ENCODE measurements around the gene C1orf35.

Gene C1orf35

DNA sequence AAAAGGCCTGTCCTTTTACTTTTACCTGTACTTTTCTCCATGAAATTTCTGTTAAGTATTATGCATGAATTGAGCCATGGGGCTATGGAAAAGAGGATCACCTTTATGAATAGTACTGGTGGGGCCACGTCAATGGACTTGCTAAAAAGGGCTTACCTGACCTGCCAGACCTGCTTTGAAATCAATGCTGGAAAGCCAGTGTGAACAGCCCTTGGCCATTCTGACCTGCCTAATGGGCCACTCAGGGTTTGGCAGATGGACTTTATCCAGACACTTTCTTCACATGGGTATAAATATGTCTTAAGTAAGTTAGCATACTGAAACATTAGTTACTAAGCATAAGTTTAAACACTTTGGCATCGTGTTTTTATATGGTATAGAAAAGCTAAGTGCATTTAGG lies 28.6 kb upstream of the C1orf35 start:
- in situ Hi-C loops (cut with MboI; ENCODE audit: low pct_unique_long_range_greater_than_20kb, low sequenced_read_pairs, unreplicated experiment), result no loop called here
- no peak for DNase-seq (ENCODE audit: low spot score)
- no peak for TF ChIP-seq CTCF (IDR thresholded peaks at IDR 0.05; ENCODE audit: extremely low read depth, insufficient read depth, missing control alignments)

- DNase-seq (ENCODE audit: low spot score), result no peak
- in situ Hi-C loops (cut with MboI; ENCODE audit: low pct_unique_long_range_greater_than_20kb, low sequenced_read_pairs, unreplicated experiment), result no loop called here
- TF ChIP-seq CTCF (IDR thresholded peaks at IDR 0.05; ENCODE audit: extremely low read depth, insufficient read depth, missing control alignments), result no peak
Observed at GRCh38 chr1:228125185-228125584, 22.1 kb upstream of the C1orf35 start.

DNA sequence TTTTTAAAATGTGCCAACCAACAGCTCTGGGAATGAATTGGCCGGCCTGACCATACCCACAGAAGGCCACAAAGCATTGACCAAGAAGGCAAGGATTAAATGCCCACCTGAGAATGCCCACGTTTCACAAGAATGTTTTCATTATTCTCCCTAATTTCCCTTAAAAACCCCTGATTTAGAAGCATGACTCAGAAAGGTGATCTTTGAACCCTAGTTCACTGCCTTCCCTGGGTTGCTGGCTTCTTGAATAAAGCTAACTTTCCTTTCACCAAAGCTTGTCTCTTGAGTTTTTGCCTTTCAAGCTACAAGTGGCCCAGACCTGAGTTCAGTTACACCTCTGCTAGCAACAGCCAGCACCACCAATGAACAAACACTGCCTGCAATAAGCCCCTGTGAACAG lies 20.4 kb upstream of the C1orf35 start:
- DNase-seq (ENCODE audit: low spot score), result no peak
- no peak for TF ChIP-seq CTCF (IDR thresholded peaks at IDR 0.05; ENCODE audit: extremely low read depth, insufficient read depth, missing control alignments)
- in situ Hi-C loops (cut with MboI; ENCODE audit: low pct_unique_long_range_greater_than_20kb, low sequenced_read_pairs, unreplicated experiment), result no loop called here

- in situ Hi-C loops (cut with MboI; ENCODE audit: low pct_unique_long_range_greater_than_20kb, low sequenced_read_pairs, unreplicated experiment), result no loop called here
- TF ChIP-seq CTCF (IDR thresholded peaks at IDR 0.05; ENCODE audit: extremely low read depth, insufficient read depth, missing control alignments), result no peak
- no peak for DNase-seq (ENCODE audit: low spot score)
Observed at GRCh38 chr1:228122921-228123441, 19.9 kb upstream of the C1orf35 start.

DNA sequence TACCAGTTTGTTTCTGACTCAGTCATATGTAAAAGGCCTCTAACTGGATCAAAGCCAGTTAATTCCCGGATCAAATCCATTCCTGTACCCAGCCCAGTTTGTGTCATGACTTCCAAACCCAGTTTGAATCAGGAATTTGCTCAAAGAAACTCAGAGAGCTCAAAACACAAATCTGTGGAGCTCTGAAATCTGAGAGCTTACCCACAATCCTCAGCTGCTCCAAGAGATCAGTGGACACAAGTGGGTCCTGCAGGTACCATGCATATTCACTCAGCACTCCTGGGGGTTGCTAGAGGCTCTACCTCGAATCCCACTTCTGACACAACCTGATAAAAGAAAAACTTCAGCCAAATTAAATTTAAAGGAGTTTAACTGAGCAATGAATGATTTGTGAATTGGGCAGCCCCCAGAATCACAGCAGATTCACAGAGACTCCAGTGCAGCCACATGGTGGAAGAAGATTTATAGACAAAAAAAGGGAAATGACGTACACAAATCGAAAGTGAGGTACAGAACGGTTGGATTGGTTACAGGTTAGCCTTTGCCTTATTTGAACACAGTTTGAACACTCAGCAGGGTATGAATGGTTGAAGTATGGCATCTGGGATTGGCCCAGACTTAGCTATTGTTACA lies 17.8 kb upstream of the C1orf35 start:
- TF ChIP-seq CTCF (IDR thresholded peaks at IDR 0.05; ENCODE audit: extremely low read depth, insufficient read depth, missing control alignments), result no peak
- no peak for DNase-seq (ENCODE audit: low spot score)
- in situ Hi-C loops (cut with MboI; ENCODE audit: low pct_unique_long_range_greater_than_20kb, low sequenced_read_pairs, unreplicated experiment), result no loop called here

- in situ Hi-C loops (cut with MboI; ENCODE audit: low pct_unique_long_range_greater_than_20kb, low sequenced_read_pairs, unreplicated experiment), result no loop called here
- TF ChIP-seq CTCF (IDR thresholded peaks at IDR 0.05; ENCODE audit: extremely low read depth, insufficient read depth, missing control alignments), result no peak
- DNase-seq (ENCODE audit: low spot score), result no peak
Observed at GRCh38 chr1:228120351-228120750, 17.2 kb upstream of the C1orf35 start.

Measured in GM13977 (cell line).